Measurements from ENCODE around the gene DEPP1.

DEPP1 gene

GRCh38 chr10:44973323-44974081 is 5.1 kb downstream of the DEPP1 start:
- TF ChIP-seq, protein P1, sequence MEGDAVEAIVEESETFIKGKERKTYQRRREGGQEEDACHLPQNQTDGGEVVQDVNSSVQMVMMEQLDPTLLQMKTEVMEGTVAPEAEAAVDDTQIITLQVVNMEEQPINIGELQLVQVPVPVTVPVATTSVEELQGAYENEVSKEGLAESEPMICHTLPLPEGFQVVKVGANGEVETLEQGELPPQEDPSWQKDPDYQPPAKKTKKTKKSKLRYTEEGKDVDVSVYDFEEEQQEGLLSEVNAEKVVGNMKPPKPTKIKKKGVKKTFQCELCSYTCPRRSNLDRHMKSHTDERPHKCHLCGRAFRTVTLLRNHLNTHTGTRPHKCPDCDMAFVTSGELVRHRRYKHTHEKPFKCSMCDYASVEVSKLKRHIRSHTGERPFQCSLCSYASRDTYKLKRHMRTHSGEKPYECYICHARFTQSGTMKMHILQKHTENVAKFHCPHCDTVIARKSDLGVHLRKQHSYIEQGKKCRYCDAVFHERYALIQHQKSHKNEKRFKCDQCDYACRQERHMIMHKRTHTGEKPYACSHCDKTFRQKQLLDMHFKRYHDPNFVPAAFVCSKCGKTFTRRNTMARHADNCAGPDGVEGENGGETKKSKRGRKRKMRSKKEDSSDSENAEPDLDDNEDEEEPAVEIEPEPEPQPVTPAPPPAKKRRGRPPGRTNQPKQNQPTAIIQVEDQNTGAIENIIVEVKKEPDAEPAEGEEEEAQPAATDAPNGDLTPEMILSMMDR (IDR thresholded peaks at IDR 0.05) = no peak
- H3K27me3 ChIP-seq (ENCODE audit: control insufficient read depth, insufficient read depth, low read length) = no peaks in the 10 kb centered on the region
- no peak overlapping the region for H3K4me2 ChIP-seq (ENCODE audit: low read length)
- no peaks in the 10 kb centered on the region for H3K9me3 ChIP-seq (ENCODE audit: control insufficient read depth, low read length)
- H3K9ac ChIP-seq = no peak overlapping the region
- no peaks in the 10 kb centered on the region for H3K36me3 ChIP-seq (ENCODE audit: control insufficient read depth, insufficient read depth, low read length)
- no peak overlapping the region for H3K27ac ChIP-seq
- no peak overlapping the region for H3K4me3 ChIP-seq (ENCODE audit: low read depth, low read length)
- peaks cover 3% of the 10 kb centered on the region for H3K4me1 ChIP-seq
- peaks cover 7% of the 10 kb centered on the region for H3K79me2 ChIP-seq
- H2AFZ ChIP-seq = no peak overlapping the region

DNA sequence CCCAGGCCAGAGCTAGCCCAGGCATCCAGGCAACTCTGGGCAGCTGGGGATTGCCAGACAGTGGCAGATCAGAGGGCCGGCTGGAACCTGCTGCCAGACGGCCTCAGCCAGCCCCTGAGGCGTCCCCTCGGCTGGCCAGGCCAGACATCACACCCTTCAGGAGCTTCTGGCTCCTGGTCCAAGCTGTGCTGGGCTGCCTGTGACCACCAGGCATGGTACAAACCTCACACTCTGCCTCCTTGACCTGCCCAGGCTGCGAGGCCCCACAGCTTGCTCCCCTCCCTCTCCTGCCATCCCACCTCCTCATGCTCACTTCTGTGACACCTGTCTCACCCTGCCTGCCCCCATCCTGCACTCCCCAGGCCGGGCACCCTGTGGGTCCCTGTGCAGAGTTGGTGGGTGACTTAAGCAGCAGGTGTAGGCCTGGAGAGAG is 5.7 kb downstream of the DEPP1 start:
- Histone ChIP-seq H3K27ac (no peak overlapping the region), H3K4me2 (ENCODE audit: low read length) (no peak overlapping the region), H3K4me1 (no peaks in the 10 kb centered on the region), H3K4me3 (ENCODE audit: low read depth, low read length) (no peak overlapping the region), H3K36me3 (ENCODE audit: control insufficient read depth, insufficient read depth, low read length) (no peaks in the 10 kb centered on the region), H3K27me3 (ENCODE audit: control insufficient read depth, insufficient read depth, low read length) (no peaks in the 10 kb centered on the region), H3K9me3 (ENCODE audit: control insufficient read depth, low read length) (no peaks in the 10 kb centered on the region), H3K79me2 (peaks cover 10% of the 10 kb centered on the region), H3K9ac (no peak overlapping the region), H2AFZ (no peak overlapping the region)
- TF ChIP-seq, protein P1 (IDR thresholded peaks at IDR 0.05) = no peak

GRCh38 chr10:44971935-44972757 is 6.5 kb downstream of the DEPP1 start:
- no peak overlapping the region for H3K9ac ChIP-seq
- TF ChIP-seq, protein P1 (IDR thresholded peaks at IDR 0.05) = no peak
- H3K27ac ChIP-seq = no peak overlapping the region
- no peaks in the 10 kb centered on the region for H3K4me1 ChIP-seq
- no peaks in the 10 kb centered on the region for H3K9me3 ChIP-seq (ENCODE audit: control insufficient read depth, low read length)
- no peaks in the 10 kb centered on the region for H3K27me3 ChIP-seq (ENCODE audit: control insufficient read depth, insufficient read depth, low read length)
- H3K79me2 ChIP-seq = peaks cover 17% of the 10 kb centered on the region
- no peaks in the 10 kb centered on the region for H3K36me3 ChIP-seq (ENCODE audit: control insufficient read depth, insufficient read depth, low read length)
- H3K4me3 ChIP-seq (ENCODE audit: low read depth, low read length) = no peak overlapping the region
- H3K4me2 ChIP-seq (ENCODE audit: low read length) = no peak overlapping the region
- H2AFZ ChIP-seq = no peak overlapping the region

- no peaks in the 10 kb centered on the region for H3K36me3 ChIP-seq (ENCODE audit: control insufficient read depth, insufficient read depth, low read length)
- TF ChIP-seq, protein P1 (IDR thresholded peaks at IDR 0.05) = no peak
- H3K4me1 ChIP-seq = no peaks in the 10 kb centered on the region
Observed at GRCh38 chr10:44971434-44971833, 7.2 kb downstream of the DEPP1 start.

More at GRCh38 chr10:44971434-44971833, 7.2 kb downstream of the DEPP1 start:
- Histone ChIP-seq H2AFZ (no peak overlapping the region), H3K9ac (no peak overlapping the region), H3K27me3 (ENCODE audit: control insufficient read depth, insufficient read depth, low read length) (no peaks in the 10 kb centered on the region), H3K79me2 (peaks cover 22% of the 10 kb centered on the region), H3K9me3 (ENCODE audit: control insufficient read depth, low read length) (no peaks in the 10 kb centered on the region), H3K4me2 (ENCODE audit: low read length) (no peak overlapping the region), H3K4me3 (ENCODE audit: low read depth, low read length) (no peak overlapping the region), H3K27ac (no peak overlapping the region)
